Gastroesophageal sphincter (tissue), 4 donors: ENCODE data around the gene WNT1. TPM values are rescaled to one million over a fixed set of nuclear protein-coding genes. Genes with fewer than 3 reads are reported as not detected.

ENCODE experiments used
- ATAC-seq: fragments of 150-250 bp; one replicate; pipeline ENCODE4 v1.9.1; 2016; ENCODE audit warnings: mild to moderate bottlenecking, moderate library complexity
- H3K27ac ChIP-seq, 4 donors: fragments of 200-600 bp; sonication (generic) in 3 of 4; 1 replicate in 3 of 4; 2 replicates in 1 of 4; pipeline ENCODE4 v1.5.1; 2016 to 2019
- H3K27me3 ChIP-seq: fragments of 200-600 bp; sonication (generic); one replicate; pipeline ENCODE4 v1.5.1; 2019
- H3K36me3 ChIP-seq, 2 donors: fragments of 200-600 bp; sonication (generic); one replicate each; pipeline ENCODE4 v1.5.1; 2019; ENCODE audit warnings: control low read depth in 1 of 2
- H3K4me1 ChIP-seq, 3 donors: fragments of 200-600 bp; sonication (generic); 1 replicate in 2 of 3; 2 replicates in 1 of 3; pipeline ENCODE4 v1.5.1; 2016 to 2019; ENCODE audit warnings: control low read depth in 2 of 3
- H3K4me3 ChIP-seq, 2 donors: fragments of 200-600 bp; sonication (generic); one replicate each; pipeline ENCODE4 v1.5.1; 2019; ENCODE audit warnings: mild to moderate bottlenecking in 1 of 2, moderate library complexity in 1 of 2
- H3K9me3 ChIP-seq, 3 donors: fragments of 200-600 bp; sonication (generic); one replicate each; pipeline ENCODE4 v1.5.1; 2017 to 2019; ENCODE audit warnings: control low read depth in 2 of 3
- EP300 ChIP-seq: sonication (generic); formaldehyde crosslinking; IDR thresholded peaks from one replicate; pipeline ENCODE4 v1.6.1; 2017; ENCODE audit warnings: antibody characterized with exemption, mild to moderate bottlenecking
- POLR2A ChIP-seq, 2 donors: fragments of 450-650 bp; IDR thresholded peaks; one replicate each; pipeline ENCODE4 v1.6.1; 2017; ENCODE audit warnings: antibody characterized with exemption in 2 of 2, mild to moderate bottlenecking in 2 of 2, moderate library complexity in 1 of 2
- POLR2AphosphoS5 ChIP-seq: sonication (generic); formaldehyde crosslinking; IDR thresholded peaks from one replicate; pipeline ENCODE4 v1.6.1; 2017; ENCODE audit warnings: antibody characterized with exemption
- WGBS, 2 donors: methylation state at CpG; one replicate each; pipeline ENCODE4 v1.1.5; 2018; ENCODE audit warnings: low coverage in 1 of 2; 5-methylcytosine and 5-hydroxymethylcytosine counted together
- total RNA-seq, 4 donors: library from RNA; depleted of rRNA; stranded (reverse); fragments of >200 nt; gene quantifications; one replicate each; pipeline ENCODE4 v1.1.0, GENCODE V29; 2016
- TF ChIP-seq, protein P1 (sequence below), 4 experiments: fragments of 200-600 bp in 2 of 4; fragments of 450-650 bp in 2 of 4; sonication (generic) in 1 of 4; IDR thresholded peaks; one replicate each; pipeline ENCODE4 v1.5.1; 2017 to 2019; ENCODE audit warnings: antibody characterized with exemption in 4 of 4, mild to moderate bottlenecking in 2 of 4, moderate library complexity in 2 of 4

WNT1 gene
- total RNA-seq, 4 donors from 2014 or later: not detected

DNA sequence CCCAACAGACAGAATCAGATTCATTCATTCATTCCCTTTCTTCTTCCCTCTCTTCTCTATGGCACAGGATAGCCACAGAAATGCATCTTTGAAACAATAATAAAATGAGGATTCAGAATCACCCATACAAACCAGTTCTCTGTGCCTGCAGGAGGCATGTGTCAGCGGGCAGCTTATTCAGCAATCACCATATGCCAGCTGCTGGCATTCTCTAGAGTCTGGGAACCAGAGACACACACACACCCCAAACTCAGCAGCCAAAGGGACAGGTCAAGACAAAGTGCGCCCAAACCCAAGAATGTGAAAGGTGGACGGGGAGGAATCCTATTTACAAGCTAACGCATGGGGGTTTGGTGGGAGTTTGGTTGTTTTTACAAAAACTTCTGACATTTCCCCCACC, 34.9 kb upstream of the WNT1 start:
- no peaks in the 10 kb centered on the region for H3K27me3 ChIP-seq
- no peak overlapping the region for H3K27ac ChIP-seq
- H3K4me1 ChIP-seq: peaks cover 0 to 36% (median 7%) of the 10 kb centered on the region in 3 donors
- no peaks in the 10 kb centered on the region for H3K9me3 ChIP-seq
- peaks cover 0 to 42% of the 10 kb centered on the region in 2 donors for H3K36me3 ChIP-seq
- WGBS, 2 donors: 86 to 89% methylated on average over 4 of the region's 4 CpGs
- TF ChIP-seq POLR2A (IDR thresholded peaks at IDR 0.05): no peak
- no peak overlapping the region for H3K4me3 ChIP-seq
- no peak for ATAC-seq

DNA sequence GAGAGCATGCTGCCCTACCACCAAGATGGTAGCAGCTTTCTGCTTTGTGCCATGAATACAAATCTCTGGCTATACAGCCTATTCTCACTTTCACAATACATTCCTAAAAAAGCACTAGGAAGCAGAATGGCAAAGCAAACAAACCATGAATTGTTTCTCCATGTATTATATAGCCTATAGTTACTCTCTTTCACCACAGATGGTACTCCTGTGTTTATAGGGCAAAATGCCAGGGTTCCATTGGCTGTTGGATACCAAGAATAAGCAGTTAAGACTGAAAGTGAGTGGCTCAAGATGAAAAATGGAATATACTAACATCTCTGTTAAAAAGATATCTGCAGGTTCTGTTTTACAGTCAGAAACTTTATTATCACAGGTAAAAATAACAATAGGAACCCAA, 31.9 kb upstream of the WNT1 start:
- no peak overlapping the region for H3K4me3 ChIP-seq
- no peak for ATAC-seq
- no peaks in the 10 kb centered on the region for H3K9me3 ChIP-seq
- peaks cover 0 to 32% (median 7%) of the 10 kb centered on the region in 3 donors for H3K4me1 ChIP-seq
- TF ChIP-seq EP300 (no peak), POLR2A (IDR thresholded peaks at IDR 0.05) (no peak), POLR2AphosphoS5 (no peak)
- TF ChIP-seq, protein P1, sequence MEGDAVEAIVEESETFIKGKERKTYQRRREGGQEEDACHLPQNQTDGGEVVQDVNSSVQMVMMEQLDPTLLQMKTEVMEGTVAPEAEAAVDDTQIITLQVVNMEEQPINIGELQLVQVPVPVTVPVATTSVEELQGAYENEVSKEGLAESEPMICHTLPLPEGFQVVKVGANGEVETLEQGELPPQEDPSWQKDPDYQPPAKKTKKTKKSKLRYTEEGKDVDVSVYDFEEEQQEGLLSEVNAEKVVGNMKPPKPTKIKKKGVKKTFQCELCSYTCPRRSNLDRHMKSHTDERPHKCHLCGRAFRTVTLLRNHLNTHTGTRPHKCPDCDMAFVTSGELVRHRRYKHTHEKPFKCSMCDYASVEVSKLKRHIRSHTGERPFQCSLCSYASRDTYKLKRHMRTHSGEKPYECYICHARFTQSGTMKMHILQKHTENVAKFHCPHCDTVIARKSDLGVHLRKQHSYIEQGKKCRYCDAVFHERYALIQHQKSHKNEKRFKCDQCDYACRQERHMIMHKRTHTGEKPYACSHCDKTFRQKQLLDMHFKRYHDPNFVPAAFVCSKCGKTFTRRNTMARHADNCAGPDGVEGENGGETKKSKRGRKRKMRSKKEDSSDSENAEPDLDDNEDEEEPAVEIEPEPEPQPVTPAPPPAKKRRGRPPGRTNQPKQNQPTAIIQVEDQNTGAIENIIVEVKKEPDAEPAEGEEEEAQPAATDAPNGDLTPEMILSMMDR (IDR thresholded peaks at IDR 0.05): no peak
- no peaks in the 10 kb centered on the region for H3K27me3 ChIP-seq
- no peak overlapping the region for H3K27ac ChIP-seq
- peaks cover 0 to 28% of the 10 kb centered on the region in 2 donors for H3K36me3 ChIP-seq

DNA sequence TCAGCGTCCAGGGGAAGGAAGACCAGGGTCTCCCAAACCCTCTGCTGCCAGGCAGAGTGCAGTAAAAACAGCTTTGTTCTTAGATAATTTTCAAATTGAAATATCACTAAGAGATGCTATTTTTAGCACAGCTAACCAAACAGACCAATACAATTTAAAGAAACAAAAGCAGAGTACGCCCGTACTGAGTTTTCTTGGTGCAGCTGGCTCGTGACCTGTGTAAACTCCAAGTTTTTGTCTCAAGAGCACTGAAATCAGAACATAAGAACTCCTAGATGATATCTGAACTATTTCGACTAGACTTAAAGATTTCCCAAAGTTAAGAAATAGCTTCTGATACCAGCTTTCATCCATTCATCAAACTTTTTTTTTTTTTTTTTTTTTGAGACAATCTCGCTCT, 31.2 kb upstream of the WNT1 start:
- H3K36me3 ChIP-seq: peaks cover 0 to 24% of the 10 kb centered on the region in 2 donors
- no peak for ATAC-seq
- no peaks in the 10 kb centered on the region for H3K9me3 ChIP-seq
- no peak for TF ChIP-seq EP300
- no peak for TF ChIP-seq POLR2A (IDR thresholded peaks at IDR 0.05)
- TF ChIP-seq, protein P1 (IDR thresholded peaks at IDR 0.05): no peak
- no peak for TF ChIP-seq POLR2AphosphoS5
- WGBS, 2 donors: 40 to 54% methylated on average over 5 of the region's 6 CpGs
- H3K27me3 ChIP-seq: no peaks in the 10 kb centered on the region
- H3K27ac ChIP-seq: no peak overlapping the region
- H3K4me1 ChIP-seq: peaks cover 0 to 25% (median 7%) of the 10 kb centered on the region in 3 donors
- H3K4me3 ChIP-seq: no peak overlapping the region

DNA sequence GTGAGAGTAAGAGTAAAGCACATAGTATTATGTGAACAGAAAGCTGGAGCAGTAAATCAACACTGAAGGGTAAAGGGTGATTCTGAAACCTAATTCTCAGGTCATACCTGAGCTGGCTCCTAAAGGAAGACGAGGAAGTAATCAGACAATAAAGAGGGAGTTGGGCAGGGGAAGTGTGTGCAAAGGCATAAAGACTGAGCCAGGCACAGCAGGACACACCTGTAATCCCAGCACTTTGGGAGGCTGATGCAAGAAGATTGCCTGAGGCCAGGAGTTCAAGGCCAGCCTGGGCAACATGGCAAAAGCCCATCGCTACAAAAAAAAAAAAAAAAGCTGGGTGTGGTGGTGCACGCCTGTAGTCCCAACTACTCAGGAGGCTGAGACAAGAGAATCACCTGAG, 30.4 kb upstream of the WNT1 start:
- TF ChIP-seq, protein P1 (IDR thresholded peaks at IDR 0.05): no peak
- TF ChIP-seq EP300 (no peak), POLR2AphosphoS5 (no peak), POLR2A (IDR thresholded peaks at IDR 0.05) (no peak)
- 76 to 95% methylated on average over 2 to 3 of the region's 3 CpGs for WGBS, 2 donors
- Histone ChIP-seq H3K4me3 (no peak overlapping the region), H3K4me1 (peaks cover 0 to 25% (median 7%) of the 10 kb centered on the region in 3 donors), H3K9me3 (no peaks in the 10 kb centered on the region), H3K27ac (no peak overlapping the region), H3K27me3 (no peaks in the 10 kb centered on the region), H3K36me3 (peaks cover 0 to 28% of the 10 kb centered on the region in 2 donors)
- no peak for ATAC-seq

DNA sequence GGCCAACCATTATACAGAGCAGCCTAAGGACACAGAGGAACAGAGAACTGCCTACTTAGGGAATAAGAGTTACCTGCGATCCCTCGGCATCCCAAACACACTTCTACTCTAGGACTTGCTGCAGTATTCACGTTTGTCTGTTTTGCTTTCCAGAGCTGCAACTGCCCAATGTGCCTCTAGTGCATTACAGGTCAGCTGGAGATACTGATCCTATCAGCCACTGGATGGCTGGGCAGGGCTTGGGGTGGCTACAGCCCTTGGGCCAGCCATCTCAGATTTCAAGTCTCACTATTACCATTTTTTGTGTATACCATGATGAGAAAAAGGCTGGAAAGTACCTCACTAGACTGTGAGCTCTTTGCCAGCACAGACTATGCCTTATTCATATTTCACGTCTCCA, 25.4 kb upstream of the WNT1 start:
- no peak for ATAC-seq
- 70 to 73% methylated on average over 4 of the region's 4 CpGs for WGBS, 2 donors

More for the DNA sequence above, 25.4 kb upstream of the WNT1 start:
- H3K9me3 ChIP-seq: no peaks in the 10 kb centered on the region
- H3K4me3 ChIP-seq: no peak overlapping the region
- peaks cover 3 to 30% (median 17%) of the 10 kb centered on the region in 3 donors for H3K4me1 ChIP-seq
- peaks cover 0 to 30% of the 10 kb centered on the region in 2 donors for H3K36me3 ChIP-seq
- TF ChIP-seq, protein P1 (IDR thresholded peaks at IDR 0.05): no peak
- no peaks in the 10 kb centered on the region for H3K27me3 ChIP-seq
- no peak overlapping the region for H3K27ac ChIP-seq
